GM12873 (cell line): Measurements from ENCODE around the gene CCL20.

Experiments used
- CTCF ChIP-seq: IDR thresholded peaks from 2 replicates; pipeline ENCODE4 v1.5.1; 2012; ENCODE audit warnings: low read depth, mild to moderate bottlenecking, moderate library complexity, low read length, control low read depth; ENCODE audit not compliant: insufficient read depth; ENCODE audit errors: missing control alignments

The CCL20 gene

DNA sequence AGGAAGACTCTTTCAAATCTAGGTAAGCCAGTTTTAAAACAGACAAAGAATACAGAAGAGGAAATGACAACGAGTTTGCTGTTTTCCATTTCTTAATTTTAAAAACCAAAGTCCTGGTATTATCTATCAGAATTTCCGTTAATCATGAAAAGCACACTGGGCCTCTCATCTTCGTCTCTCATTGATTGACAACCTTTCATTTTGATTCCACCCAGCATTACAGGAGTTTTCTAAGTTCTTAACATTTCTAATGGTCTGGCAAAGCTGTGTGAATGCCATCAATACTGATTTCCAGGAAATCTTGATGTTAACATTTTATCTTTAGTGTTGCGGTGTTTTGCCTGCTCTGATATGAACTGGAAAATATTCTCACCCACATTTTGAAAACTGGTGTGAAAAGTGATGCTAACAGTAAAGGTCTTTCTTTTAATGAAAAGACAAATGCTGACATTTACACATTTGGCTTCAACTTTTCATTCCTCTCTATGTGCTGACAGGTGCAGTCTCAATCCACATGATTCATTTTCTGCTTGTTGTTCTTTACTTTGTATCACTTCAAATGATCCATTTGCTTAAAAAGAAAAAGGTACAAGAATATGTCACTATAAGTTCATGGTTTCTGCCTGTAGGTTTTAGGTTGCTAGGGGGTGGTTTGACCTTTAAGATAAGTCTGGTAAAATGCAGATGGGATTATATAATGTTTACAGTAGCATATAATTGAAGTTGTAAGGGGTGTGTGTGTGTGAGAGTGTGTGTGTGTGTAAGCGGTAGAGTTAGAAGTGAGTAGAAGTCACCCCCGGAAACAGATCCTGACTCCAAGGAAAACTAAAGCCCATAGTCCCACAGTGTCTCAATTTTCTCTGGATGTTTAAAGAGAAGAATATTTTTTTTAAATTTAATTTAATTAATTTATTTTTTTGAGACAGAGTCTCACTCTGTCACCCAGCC lies 38.5 kb upstream of the CCL20 start:
- TF ChIP-seq CTCF, result no peak

DNA sequence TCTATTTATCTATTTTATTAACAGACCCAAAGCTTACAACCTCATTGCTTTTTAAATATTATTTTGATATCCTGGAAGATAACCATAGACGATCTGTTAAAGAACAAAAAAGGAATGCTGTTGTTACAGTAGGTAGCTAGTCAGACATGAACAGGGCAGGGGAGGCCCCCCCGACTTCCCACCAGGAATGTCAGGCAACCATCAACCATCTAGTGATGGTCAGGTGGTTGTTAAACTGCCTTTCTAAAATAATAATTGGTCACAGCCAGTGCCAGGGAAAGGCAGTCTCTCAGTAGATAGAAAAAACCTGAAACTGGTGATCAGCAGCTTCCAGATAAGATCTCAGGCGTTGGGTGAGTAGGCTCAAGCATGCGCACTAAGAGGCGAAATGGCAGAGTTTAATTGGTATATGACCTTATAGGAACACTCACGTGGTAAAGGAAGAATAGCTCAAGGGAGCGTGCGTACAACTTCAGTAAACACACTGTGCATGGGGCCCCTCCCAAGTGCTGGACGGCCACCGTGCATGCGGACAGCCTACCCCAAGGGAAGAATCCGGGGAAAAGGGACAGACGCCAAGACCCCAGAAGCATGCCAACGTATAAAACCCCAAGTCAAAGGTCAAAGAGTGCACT lies 32.5 kb upstream of the CCL20 start:
- no peak for TF ChIP-seq CTCF

DNA sequence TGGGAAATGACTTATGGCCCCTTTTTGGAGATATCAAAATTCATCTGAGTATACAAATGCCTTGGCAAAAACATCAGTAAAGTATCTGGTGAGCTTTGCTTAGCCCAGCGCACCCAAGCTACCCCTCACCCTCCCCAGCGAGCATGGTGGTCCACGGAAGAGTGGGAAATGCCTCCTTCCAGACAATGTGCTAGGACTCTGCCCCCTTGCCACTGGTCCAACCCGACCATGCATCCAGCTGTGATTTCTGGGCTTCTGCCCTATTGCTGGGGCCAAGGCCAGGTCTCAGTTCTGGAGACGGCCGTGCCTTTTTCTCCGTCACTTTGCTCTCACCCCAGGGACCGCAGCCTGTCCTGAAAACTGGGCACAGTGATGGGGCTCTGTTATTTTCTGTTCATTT lies 31.8 kb upstream of the CCL20 start:
- no peak for TF ChIP-seq CTCF

DNA sequence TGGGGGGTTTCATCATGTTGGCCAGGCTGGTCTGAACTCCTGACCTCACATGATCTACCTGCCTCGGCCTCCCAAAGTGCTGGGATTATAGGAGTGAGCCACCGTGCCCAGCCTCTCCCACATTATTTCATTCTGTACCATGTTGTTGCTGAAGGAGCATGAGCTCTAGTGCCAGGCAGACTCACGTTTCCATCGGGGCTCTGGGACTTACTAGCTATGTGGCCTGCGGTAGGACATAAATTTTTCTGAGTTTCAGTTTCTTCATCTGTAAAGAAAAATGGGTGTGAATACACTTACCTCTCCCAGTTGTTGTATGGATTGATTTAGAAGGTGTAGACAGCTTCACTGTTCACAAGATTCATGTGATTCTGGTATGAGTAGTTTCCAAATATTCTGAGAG lies 30.8 kb upstream of the CCL20 start:
- TF ChIP-seq CTCF, result no peak

DNA sequence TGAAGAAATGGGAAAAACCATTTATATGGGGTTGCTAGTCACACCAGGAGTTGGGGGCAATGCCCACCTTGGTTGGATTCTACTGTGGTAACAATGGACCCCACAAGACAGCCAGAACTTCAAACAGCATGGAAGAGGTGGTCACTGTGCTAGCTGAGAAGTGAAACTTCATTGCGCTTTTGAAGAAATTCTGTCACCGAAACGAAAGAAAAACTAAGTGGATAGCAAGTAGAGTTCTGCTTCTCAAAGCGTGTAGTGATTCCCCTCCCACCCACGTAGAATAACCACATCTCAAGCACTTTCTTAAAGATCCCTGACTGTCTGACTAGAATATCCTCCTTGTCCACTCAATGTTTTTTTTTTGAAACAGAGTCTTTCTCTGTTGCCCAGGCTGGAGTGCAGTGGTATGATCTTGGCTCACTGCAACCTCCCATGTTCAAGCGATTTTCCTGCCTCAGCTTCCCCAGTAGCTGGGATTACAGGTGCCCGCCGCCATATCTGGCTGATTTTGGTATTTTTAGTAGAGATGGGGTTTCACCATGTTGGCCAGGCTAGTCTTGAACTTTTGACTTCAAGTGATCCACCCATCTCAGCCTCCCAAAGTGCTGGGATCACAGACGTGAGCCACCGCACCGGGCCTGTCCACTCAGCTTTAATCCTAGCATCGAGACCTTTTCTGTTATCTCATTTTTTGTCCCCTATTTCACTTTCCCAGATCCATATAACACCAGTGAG lies 30.1 kb upstream of the CCL20 start:
- no peak for TF ChIP-seq CTCF

DNA sequence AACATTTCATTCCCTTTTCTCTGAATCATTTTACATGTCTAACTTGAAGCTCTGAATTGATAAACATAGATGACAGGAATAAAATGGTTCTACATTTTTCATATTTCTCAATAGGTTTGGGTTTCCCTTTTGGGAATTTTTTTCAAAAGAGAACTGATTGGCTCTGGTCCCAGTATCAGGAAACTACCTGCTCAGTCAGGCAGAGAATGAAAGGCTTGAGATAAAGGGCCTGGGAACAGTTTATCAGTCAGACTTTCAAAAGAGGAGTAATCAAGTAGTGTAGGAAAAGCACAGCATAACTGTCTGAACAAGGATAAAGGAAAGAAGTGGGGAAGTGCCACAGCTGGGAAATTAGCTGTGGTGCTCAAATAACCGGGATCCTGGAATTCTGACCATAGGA lies 28.3 kb upstream of the CCL20 start:
- no peak for TF ChIP-seq CTCF

- TF ChIP-seq CTCF, result no peak
Measured at GRCh38 chr2:227788561-227789018, 25.1 kb upstream of the CCL20 start.
